ENCODE measurements around the gene DCST1. TPM values are rescaled to one million over a fixed set of nuclear protein-coding genes. Genes with fewer than 3 reads are reported as not detected.
A peak's percentile ranks its signal among the peaks of the same experiment; 100 is the strongest.

Gene DCST1
- total and polyA plus RNA-seq, 2 of the 13 experiments (the other 11 are each of a cell fraction or from before 2014, with no cell fraction given) = 0.04 TPM; not detected in 1

DNA sequence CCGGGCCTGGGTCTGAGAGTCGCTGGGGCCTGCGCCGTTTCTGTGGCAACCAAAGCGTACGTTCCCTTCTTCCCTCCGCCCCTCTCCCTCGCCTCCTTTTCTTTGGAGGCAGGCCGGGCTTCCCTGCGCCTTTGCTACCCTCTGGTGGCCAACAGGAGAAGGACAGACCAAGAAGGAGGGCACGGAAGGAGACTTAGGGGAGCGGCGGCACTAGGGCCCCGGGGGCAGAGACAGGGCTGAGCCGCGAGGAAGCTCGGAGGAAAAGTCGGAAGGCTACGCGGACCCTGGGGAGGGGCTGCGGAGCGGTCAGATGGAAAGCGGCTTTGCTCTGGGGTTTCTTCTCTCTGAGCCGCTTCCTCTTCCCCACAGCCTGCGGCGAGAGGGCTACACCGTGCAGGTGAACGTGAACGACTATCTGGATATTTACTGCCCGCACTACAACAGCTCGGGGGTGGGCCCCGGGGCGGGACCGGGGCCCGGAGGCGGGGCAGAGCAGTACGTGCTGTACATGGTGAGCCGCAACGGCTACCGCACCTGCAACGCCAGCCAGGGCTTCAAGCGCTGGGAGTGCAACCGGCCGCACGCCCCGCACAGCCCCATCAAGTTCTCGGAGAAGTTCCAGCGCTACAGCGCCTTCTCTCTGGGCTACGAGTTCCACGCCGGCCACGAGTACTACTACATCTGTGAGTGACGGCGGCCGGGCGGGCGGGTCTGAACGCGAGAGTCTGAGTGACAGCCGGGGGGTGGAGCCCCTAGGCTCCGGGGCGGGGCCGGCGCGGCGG is 51.3 kb downstream of the DCST1 start (continued):
- TF ChIP-seq PHF8 (CRISPR knock-in tag; IDR thresholded peaks at IDR 0.05) (peak; percentile 78), ETV5 (CRISPR knock-in tag; IDR thresholded peaks at IDR 0.05; ENCODE audit: borderline replicate concordance) (peak; percentile 68; the same call in 1 of the 2 replicates), TBX3 (IDR thresholded peaks at IDR 0.05; ENCODE audit: borderline replicate concordance) (no peak), YY1 (IDR thresholded peaks at IDR 0.05; ENCODE audit: insufficient read depth, insufficient replicate concordance, low read depth, low read length) (peak; percentile 55), TBP (CRISPR knock-in tag; IDR thresholded peaks at IDR 0.05) (no peak), PITX1 (CRISPR knock-in tag; IDR thresholded peaks at IDR 0.05) (0 out of 2 replicates have a peak, but pooled peaks have one; percentile 15), DNMT3B (CRISPR knock-in tag; conservative IDR thresholded peaks at IDR 0.05) (no peak), SALL1 (CRISPR knock-in tag; IDR thresholded peaks at IDR 0.05) (peak; percentile 77), ZNF17 (CRISPR knock-in tag; IDR thresholded peaks at IDR 0.05) (no peak), SMYD3 (CRISPR knock-in tag; IDR thresholded peaks at IDR 0.05) (no peak), ARHGAP35 (CRISPR knock-in tag; IDR thresholded peaks at IDR 0.05; ENCODE audit: borderline replicate concordance) (no peak), HMGA1 (CRISPR knock-in tag; conservative IDR thresholded peaks at IDR 0.05) (no peak), ZNF652 (CRISPR knock-in tag; IDR thresholded peaks at IDR 0.05; ENCODE audit: borderline replicate concordance, low read depth) (peak; percentile 95), KAT8 (CRISPR knock-in tag; IDR thresholded peaks at IDR 0.05) (peak; percentile 79), ATF1 (CRISPR knock-in tag; IDR thresholded peaks at IDR 0.05) (no peak), ZNF460 (CRISPR knock-in tag; IDR thresholded peaks at IDR 0.05; ENCODE audit: borderline replicate concordance) (no peak), SMAD3 (CRISPR knock-in tag; IDR thresholded peaks at IDR 0.05) (peak; percentile 49; the same call in 1 of the 2 replicates), ZNF121 (CRISPR knock-in tag; IDR thresholded peaks at IDR 0.05) (no peak), REXO4 (CRISPR knock-in tag; IDR thresholded peaks at IDR 0.05; ENCODE audit: borderline replicate concordance) (no peak)
- TF ChIP-seq, protein P1, sequence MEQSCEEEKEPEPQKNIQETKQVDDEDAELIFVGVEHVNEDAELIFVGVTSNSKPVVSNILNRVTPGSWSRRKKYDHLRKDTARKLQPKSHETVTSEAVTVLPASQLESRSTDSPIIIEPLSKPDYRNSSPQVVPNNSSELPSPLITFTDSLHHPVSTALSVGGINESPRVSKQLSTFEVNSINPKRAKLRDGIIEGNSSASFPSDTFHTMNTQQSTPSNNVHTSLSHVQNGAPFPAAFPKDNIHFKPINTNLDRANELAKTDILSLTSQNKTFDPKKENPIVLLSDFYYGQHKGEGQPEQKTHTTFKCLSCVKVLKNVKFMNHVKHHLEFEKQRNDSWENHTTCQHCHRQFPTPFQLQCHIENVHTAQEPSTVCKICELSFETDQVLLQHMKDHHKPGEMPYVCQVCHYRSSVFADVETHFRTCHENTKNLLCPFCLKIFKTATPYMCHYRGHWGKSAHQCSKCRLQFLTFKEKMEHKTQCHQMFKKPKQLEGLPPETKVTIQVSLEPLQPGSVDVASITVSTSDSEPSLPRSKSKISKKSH (CRISPR knock-in tag; IDR thresholded peaks at IDR 0.05; ENCODE audit: borderline replicate concordance) = no peak; the same call in 1 of the 2 replicates
- TF ChIP-seq, protein P2, sequence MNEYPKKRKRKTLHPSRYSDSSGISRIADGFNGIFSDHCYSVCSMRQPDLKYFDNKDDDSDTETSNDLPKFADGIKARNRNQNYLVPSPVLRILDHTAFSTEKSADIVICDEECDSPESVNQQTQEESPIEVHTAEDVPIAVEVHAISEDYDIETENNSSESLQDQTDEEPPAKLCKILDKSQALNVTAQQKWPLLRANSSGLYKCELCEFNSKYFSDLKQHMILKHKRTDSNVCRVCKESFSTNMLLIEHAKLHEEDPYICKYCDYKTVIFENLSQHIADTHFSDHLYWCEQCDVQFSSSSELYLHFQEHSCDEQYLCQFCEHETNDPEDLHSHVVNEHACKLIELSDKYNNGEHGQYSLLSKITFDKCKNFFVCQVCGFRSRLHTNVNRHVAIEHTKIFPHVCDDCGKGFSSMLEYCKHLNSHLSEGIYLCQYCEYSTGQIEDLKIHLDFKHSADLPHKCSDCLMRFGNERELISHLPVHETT (CRISPR knock-in tag; conservative IDR thresholded peaks at IDR 0.05) = no peak; the same call in 1 of the 2 replicates
- TF ChIP-seq, protein P3, sequence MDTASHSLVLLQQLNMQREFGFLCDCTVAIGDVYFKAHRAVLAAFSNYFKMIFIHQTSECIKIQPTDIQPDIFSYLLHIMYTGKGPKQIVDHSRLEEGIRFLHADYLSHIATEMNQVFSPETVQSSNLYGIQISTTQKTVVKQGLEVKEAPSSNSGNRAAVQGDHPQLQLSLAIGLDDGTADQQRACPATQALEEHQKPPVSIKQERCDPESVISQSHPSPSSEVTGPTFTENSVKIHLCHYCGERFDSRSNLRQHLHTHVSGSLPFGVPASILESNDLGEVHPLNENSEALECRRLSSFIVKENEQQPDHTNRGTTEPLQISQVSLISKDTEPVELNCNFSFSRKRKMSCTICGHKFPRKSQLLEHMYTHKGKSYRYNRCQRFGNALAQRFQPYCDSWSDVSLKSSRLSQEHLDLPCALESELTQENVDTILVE (CRISPR knock-in tag; IDR thresholded peaks at IDR 0.05) = peak; percentile 23; the same call in 1 of the 2 replicates
- TF ChIP-seq, protein P4, sequence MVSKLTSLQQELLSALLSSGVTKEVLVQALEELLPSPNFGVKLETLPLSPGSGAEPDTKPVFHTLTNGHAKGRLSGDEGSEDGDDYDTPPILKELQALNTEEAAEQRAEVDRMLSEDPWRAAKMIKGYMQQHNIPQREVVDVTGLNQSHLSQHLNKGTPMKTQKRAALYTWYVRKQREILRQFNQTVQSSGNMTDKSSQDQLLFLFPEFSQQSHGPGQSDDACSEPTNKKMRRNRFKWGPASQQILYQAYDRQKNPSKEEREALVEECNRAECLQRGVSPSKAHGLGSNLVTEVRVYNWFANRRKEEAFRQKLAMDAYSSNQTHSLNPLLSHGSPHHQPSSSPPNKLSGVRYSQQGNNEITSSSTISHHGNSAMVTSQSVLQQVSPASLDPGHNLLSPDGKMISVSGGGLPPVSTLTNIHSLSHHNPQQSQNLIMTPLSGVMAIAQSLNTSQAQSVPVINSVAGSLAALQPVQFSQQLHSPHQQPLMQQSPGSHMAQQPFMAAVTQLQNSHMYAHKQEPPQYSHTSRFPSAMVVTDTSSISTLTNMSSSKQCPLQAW (CRISPR knock-in tag; IDR thresholded peaks at IDR 0.05) = peak; percentile 71
- TF ChIP-seq, protein P5, sequence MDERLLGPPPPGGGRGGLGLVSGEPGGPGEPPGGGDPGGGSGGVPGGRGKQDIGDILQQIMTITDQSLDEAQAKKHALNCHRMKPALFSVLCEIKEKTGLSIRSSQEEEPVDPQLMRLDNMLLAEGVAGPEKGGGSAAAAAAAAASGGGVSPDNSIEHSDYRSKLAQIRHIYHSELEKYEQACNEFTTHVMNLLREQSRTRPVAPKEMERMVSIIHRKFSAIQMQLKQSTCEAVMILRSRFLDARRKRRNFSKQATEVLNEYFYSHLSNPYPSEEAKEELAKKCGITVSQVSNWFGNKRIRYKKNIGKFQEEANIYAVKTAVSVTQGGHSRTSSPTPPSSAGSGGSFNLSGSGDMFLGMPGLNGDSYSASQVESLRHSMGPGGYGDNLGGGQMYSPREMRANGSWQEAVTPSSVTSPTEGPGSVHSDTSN (CRISPR knock-in tag; IDR thresholded peaks at IDR 0.05) = peak; percentile 91
